CD4-positive, alpha-beta T cell treated with Interleukin-6 at 100 ng/mL for 8 hours (primary cell): Measurements from ENCODE around the gene MIEN1.
"Not testable (repeated sequence)": the region's sequence is repeated elsewhere in the genome, so short reads cannot be mapped to it uniquely, and the experiment has no call there.

ENCODE experiments used
- DNase-seq: peaks from one replicate; pipeline ENCODE4 v3.0.0-alpha.2; 2020; ENCODE audit warnings: mixed read lengths, low spot score

MIEN1 gene

DNA sequence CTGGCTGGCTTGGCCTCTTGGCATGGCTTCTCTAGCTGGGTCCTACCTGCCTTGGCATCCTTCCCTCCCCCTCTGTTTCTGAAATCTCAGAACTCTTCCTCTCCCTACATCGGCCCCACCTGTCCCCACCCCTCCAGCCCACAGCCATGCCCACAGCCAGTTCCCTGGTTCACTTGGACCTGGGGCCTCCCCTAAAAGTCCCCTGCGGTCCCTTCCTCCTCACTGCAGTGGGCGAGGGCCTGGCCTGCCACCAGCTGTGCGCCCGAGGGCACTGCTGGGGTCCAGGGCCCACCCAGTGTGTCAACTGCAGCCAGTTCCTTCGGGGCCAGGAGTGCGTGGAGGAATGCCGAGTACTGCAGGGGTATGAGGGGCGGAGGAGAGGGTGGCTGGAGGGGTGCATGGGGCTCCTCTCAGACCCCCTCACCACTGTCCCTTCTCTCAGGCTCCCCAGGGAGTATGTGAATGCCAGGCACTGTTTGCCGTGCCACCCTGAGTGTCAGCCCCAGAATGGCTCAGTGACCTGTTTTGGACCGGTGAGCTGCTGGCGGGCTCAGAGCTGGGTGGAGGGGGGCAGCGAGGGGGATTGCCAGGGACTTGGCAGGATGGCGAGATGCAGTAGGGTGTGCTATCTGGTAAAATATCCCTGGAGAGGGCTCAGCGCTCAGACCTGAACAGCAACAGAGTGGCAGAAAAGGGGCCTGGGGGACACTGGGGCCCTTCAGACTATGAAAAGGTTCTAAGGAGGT lies 14.1 kb downstream of the MIEN1 start:
- DNase-seq: no peak

DNA sequence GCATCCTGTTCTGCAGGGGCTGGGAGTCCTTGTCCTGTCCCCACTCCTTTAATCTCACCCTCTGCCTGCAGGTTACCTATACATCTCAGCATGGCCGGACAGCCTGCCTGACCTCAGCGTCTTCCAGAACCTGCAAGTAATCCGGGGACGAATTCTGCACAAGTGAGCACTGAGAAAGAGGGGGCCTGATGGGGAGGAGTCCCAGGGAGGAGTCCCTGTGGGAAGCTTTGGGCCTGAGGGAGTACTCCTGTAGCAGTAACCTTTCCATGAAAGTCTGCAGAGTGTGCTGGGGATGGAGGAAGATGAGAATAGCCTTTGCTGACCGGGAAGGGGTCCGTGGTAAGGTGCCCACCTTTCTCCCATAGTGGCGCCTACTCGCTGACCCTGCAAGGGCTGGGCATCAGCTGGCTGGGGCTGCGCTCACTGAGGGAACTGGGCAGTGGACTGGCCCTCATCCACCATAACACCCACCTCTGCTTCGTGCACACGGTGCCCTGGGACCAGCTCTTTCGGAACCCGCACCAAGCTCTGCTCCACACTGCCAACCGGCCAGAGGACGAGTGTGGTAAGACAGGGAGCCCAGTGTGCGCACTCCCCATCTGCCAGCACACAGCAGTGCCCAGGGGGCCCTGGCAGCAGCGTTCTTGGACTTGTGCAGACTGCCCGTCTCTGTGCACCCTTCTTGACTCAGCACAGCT lies 14.8 kb downstream of the MIEN1 start:
- no peak for DNase-seq

- no peak for DNase-seq
Observed at GRCh38 chr17:39714234-39714633, 16.1 kb downstream of the MIEN1 start.

GRCh38 chr17:39711851-39712250 lies 18.5 kb downstream of the MIEN1 start:
- no peak for DNase-seq

- DNase-seq: not testable (repeated sequence)
Observed at GRCh38 chr17:39711071-39711470, 19.3 kb downstream of the MIEN1 start.

DNA sequence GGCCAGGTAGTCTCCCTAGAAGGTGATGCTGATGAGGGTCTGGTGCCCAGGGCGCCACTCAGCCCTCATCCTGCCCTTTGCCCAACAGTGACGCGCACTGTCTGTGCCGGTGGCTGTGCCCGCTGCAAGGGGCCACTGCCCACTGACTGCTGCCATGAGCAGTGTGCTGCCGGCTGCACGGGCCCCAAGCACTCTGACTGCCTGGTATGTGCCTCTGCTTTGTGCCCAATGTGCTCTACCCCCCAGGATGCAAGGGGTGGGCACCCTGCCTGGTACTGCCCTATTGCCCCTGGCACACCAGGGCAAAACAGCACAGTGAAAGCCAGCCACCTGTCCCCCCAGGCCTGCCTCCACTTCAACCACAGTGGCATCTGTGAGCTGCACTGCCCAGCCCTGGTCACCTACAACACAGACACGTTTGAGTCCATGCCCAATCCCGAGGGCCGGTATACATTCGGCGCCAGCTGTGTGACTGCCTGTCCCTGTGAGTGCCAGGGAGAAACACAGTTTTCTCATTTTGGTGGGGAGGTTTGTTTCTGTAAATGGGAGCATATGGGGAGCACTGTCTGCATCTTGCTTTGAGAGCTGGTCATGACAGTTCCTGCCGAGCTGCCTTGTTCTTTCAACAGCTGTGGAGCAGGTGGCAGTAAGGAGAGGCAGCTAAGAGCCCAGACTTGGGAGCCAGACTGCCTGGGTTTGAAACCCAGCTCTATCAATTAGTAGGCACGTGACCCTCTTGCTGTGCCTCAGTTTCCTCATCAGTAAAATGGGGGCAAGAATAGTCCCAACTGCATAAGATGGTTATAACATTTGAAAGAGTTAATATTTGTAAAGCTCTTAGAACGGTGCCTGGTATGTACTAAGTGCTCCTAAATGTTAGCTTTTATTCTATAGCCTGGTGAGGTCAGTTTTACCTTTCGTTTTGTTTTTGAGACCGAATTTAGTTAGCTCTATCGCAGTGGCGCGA lies 20.1 kb downstream of the MIEN1 start:
- DNase-seq: no peak

- no peak for DNase-seq
Observed at GRCh38 chr17:39709319-39709997, 20.9 kb downstream of the MIEN1 start.

DNA sequence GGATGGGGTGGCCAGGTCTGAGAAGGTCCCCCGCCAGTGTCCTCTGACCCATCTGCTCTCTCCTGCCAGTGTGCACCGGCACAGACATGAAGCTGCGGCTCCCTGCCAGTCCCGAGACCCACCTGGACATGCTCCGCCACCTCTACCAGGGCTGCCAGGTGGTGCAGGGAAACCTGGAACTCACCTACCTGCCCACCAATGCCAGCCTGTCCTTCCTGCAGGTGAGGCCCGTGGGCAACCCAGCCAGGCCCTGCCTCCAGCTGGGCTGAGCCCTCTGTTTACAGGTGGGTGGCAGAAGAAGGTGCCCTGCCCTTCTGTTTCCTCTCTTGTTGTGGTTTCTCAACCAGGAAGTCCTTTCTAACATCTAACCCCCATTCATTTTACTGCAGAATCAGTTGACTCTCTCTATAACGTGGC lies 23.4 kb downstream of the MIEN1 start:
- DNase-seq: peak; percentile 25

GRCh38 chr17:39706383-39706782 lies 23.9 kb downstream of the MIEN1 start:
- DNase-seq: no peak

DNA sequence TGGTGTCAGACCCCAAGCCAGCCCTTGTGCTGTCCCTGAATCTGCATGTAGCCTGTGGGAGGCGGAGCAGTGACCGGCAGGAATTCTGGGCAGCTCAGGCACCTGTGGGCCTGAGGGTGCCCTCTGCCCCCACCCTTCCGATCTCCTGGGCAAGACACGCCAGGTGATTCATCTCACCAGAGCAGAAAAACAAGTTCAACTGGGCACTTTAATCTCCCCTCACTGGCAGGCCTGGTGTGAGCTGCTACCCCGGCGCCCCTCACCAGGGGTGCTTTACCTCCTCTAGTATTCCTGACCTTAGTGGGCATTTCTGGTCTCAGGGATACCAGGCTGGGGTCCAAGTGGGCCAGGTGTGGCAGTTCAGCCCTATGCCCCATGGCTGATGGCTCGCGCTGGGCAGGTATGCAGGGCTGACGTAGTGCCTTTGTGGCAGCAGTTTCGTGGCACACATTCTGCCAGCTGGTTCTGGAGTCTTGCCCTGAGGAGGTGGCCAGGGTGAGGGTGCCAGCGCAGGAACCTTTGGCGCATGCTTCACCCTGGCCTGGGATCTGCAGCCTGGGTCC lies 24.5 kb downstream of the MIEN1 start:
- no peak for DNase-seq

- no peak for DNase-seq
Observed at GRCh38 chr17:39704821-39705551, 25.3 kb downstream of the MIEN1 start.

GRCh38 chr17:39703913-39704312 lies 26.4 kb downstream of the MIEN1 start:
- no peak for DNase-seq

- DNase-seq: no peak
Observed at GRCh38 chr17:39702901-39703893, 27.1 kb downstream of the MIEN1 start.

DNA sequence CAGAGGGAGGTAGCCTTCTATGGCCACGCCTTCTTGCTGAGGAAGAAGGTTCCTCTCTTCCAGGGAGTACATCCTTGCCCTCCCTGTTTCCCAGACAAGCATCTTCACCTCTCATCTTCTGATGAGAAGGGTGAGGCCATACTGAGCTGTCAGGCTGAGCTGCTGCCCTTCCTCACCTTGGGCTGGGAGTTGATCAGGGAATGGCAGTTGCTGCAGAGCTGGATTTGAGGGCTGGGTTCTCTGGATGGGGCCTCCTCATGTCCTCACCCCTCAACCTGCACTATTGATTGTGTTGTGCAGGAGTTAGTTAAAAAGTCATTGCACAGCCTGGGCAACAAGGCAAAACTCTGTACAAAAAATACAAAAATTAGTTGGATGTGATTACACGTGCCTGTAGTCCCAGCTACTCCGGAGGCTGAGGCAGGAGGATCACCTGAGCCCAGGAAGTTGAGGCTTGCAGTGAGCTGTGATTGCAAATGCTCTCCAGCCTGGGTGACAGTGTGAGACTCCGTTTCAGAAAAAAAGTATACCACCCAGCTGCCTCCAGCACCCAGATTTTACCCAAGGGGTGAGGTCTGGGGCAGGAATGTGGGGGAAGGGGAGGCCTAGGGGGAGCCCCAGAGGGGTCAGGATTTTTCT lies 28.4 kb downstream of the MIEN1 start:
- no peak for DNase-seq

DNA sequence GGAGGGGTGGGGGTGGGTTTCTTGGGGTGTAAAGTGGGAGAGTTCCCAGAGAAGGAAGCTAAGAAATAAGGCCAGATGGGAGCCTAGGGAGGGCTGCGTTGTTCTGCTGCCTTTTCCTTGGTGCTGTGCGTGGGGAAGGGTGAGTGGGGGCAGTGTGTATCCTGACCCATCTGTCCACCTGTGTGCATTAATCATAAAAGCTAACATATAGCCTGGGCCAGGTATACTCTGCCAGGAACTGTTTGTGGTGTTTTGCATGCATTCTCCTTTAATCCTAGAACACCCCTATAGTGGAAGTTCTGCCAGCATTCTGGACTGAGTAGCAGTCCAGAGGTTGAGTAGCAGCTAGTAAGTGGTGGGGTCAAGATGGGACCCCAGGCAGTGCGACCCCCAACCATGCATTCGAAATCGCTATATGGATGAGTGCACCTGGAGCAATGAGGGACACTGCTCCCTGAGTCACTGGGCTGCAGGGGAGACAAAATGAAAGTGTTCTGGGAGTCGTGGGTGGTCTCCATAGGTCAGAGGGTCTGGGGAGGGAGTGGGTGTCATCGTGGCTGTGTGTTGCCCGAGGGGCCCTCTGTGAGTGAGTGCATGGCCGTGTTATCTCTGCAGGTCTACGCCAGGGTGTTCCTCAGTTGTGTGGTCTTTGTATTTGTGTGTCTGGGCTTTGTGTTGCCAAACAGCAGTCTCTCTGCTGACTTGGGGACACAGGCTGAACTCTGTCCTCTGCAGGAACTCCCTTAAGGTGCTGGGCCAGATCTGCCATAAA lies 29.1 kb downstream of the MIEN1 start:
- DNase-seq: no peak

DNA sequence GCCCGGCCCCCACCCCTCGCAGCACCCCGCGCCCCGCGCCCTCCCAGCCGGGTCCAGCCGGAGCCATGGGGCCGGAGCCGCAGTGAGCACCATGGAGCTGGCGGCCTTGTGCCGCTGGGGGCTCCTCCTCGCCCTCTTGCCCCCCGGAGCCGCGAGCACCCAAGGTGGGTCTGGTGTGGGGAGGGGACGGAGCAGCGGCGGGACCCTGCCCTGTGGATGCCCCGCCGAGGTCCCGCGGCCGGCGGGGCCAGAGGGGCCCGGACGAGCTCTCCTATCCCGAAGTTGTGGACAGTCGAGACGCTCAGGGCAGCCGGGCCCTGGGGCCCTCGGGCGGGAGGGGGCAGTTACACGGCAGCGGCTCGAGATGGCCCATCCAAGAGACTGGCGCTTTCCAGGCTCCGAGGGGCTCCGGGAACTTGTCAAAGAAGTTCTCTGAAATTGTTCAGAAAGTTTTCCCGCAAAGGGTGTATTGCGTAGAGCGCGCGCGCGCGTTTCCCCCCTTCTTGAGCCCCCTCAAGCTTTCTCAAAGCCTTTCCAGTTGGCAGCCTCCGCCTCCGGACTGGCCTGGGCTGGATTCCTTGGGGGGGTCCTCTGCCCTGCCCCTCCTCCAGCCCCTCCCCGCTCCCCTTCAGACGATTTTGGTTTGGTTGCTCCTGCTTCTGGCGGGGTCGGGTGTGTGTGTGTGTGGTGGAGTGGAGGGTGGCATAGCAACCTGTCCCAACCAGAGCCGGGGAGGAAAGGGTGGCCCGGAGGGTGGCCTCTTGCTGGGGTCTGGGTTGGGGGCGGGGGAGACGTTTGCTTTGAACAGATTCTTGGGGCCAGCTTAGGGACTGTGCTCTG lies 30.0 kb downstream of the MIEN1 start:
- DNase-seq: no peak

DNA sequence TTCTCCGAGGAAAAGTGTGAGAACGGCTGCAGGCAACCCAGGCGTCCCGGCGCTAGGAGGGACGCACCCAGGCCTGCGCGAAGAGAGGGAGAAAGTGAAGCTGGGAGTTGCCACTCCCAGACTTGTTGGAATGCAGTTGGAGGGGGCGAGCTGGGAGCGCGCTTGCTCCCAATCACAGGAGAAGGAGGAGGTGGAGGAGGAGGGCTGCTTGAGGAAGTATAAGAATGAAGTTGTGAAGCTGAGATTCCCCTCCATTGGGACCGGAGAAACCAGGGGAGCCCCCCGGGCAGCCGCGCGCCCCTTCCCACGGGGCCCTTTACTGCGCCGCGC lies 30.5 kb downstream of the MIEN1 start, which contains the start of gene ERBB2:
TSS of gene ERBB2 (plus strand) at position 247 of the 330 bp plus-strand sequence. CDS start 175 bp downstream, outside the sequence.
- no peak for DNase-seq
